CD4-positive, alpha-beta T cell treated with Interleukin-4 for 1 hour (primary cell): ENCODE measurements around the gene FIGN.

ENCODE experiments used
- DNase-seq, 2 donors: peaks; one replicate each; pipeline ENCODE4 v3.0.0-alpha.2; 2020 to 2022

FIGN gene

DNA sequence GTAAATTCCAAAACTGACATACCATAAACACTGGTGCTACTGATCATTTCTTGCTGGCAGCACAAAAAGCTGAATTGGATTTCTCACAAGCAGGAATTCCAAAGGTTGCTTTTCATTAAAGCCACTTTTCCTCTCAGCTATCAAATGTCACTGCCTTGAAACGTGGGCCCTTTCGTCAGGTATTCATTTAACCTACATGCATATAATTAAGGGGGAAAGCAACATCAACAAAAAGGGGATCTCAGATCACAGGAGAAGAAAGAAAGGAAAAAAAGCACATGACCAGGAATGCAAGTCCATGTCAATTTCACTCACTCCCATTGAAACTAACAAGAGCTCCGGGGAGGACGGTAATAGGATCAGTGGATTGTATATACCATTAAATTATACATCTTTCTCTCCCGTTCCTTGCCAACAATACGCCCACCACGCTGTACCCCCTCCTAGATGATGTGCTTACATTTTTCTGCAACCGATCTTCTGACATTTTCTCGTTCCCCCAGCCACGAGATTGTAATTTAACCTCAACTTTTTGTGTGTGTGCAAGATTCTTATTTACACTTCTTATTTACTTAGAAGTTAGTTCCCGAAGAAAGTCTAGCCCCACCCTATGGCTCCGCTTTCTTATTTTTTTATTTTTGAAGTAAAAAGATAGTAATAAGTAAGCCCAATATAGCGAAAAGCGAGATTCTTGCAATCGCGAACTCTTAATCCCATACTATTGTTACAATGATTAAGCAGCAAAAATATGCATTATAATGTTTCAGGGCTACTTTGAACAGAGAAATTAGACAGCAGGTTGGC lies 725 bp downstream of the FIGN start:
- no peak for DNase-seq

DNA sequence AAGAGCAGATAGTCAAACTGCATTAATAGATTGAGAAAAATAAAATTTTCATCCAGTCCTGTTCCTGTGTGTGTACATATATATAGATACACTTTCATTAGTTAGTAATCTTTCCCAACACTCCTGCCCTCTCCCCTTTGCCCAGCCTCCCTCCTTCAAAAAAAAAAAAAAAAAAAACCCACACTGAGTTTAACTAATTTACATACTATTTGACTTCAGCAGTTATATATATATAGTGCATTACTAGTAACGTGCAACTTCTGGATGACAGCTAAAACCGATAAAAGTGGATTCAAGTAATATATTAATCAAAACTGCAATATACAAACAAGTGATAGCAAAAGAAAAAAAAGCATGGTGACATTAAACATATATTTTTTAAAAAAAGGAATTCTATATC lies 1.4 kb downstream of the FIGN start:
- DNase-seq: no peak

DNA sequence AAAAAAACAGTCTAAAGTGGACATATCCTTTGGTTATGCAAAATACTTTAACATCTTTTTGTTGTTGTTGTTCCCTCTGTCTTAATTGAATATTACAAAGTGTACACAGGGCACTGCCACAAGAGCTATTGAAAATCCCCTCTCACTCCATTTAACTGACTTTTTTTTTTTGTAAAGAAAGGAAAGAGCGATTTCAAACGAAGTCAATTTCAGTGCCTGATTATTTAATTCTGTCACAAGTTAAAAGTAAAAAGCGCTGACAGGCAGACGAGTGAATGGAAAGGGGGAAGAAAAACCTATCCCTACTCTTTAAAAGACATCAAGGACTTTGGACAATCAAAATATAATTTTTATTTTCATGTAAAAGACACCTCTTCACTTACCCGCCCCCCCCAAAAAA lies 1.9 kb downstream of the FIGN start:
- no peak for DNase-seq

DNA sequence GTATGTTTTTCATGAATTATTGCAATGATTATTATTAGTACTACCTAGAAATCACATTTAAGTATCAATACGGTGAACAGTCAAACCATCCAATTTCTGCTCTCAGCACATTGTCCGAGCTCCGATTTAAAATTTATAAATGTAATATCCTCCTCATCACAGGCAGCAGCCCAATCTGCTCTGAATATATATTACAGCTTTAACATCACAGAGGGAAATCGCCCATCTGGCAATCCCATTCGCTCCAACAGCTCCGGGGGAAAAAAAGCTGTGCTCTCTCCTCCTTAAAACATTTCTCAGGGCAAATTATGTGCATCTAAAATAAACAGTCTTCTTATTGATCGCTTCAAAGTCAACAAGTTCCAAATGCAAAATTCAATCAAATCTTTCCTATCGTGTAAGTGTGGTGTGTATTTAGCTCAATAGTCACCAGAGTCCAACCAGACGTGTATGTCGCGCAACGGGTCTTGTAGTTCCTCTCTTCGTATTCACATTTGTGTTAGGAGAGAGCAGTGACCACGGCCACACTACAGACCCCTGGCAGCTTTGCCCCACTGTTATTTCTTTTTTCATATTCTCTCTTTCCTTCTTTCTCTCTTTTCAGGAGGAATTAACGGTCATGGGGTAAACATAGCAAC lies 2.4 kb downstream of the FIGN start:
- no peak for DNase-seq

DNA sequence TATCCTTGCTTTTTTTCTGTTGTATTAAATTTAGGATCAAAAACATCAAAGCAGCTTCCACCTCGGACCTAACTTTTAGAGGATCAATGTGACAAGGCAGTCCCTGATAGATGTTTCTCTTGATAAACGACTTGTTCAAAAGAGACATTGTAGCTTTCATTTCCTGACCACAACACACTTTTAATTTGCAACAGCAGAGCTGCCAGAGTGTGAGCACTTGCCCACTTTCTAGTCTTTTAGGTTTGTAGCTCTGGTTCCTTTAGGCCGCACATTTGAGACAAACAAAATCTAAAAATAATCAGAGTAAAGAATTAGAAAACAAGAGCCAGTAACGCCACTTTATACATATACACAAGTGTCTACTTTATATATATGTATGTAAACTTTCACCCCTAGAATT lies 3.1 kb downstream of the FIGN start:
- DNase-seq: no peak

DNA sequence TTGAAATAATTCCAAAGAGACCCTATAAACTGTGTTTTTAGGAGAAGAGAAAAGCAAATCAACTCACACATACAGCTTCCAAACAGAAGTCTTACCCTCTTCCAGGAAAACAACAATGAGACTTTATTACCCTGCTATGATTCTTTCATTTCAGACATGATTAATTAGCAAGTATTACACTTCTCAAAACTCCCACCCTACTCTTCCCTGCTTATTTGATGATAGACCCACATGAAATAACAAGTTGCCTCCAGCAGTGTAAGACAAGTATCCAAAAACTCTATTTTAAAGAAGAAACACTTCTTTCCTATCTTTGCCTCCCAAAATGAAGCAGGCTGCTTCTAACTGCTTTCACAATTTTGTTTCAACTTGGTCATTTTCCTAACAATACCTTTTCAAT lies 4.1 kb downstream of the FIGN start:
- DNase-seq: no peak

DNA sequence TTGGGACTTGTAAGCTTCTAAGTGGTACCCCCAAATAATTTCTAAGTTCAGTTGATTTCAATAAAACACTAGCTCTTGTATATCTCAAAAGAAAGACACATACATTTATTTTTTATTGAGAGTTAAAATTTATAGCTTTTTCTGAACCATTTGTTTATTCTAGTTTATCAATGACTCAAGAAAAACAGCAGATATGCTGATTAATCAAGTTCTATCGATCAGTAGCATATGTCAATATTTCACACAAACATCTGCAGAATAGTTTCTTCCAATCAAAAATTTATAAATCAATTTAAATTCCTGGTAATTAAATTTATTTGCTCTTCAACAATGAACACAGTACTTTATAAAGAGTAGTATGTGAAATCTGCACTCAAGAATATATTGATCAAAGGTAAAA lies 5.3 kb downstream of the FIGN start:
- no peak for DNase-seq

DNA sequence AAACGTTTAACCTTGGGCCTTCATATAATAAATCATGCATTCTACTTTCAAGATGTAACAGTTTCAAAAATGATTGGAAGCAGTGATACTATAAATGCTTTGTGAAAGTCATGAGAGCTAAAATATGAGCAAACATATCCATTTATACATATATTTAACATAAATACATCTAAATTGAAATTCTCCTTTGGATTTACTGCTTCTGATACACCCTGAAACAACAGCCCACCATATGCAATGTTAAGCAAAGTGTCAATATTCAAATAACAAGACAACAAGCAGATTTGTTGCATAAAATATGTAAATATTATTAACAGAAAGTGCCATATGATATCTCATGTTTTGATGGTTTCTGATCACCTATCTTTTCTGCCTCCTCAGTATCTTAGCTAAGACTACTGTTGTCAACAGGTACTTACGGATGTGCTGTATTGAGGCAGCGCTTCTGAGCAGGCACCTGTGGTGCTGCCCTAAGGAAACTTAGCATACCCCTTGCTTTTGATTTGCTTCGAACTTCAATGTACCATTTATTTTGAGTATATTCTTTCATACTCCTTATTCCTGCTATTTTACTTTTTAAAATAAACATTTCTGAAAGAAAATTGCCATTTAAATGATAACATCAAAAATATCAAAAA lies 6.1 kb downstream of the FIGN start:
- DNase-seq: no peak

DNA sequence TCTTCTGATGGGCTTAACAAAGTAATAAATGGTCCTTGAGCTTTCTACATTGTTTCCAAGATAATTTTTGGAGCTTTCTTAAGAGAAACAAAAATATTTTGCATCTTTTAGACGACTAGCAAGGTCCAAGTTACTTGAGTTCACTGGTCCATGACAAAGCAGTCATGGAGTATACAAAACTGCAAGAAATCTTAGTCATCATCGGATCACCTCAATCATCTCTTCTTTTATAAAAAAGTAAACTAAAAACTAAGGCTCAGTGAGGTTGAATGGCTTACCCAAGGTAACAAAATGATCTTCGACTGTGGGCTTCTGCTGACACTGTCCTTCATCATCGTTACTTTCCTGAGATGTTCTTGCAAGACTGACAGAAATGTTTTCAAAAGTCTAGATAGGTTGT lies 11.9 kb downstream of the FIGN start:
- no peak for DNase-seq

DNA sequence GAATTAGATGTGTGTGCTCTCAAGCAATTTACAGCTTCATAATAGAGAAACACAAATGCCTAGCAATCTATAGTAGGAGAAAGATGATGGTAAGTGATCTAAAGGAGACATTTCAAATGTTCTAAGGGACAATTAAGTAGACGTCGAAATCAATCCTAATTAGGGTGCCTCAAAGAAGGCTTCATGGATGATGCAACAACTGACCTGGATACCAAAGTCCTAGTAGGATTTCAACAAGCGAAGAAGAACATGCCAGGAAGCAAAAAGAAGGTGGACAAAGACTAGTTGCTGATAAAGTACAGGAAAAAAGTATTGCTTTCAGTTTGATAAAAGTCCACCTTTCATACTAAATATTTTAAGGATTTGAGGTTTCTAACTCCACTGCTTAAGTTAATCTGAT lies 12.5 kb downstream of the FIGN start:
- no peak for DNase-seq

DNA sequence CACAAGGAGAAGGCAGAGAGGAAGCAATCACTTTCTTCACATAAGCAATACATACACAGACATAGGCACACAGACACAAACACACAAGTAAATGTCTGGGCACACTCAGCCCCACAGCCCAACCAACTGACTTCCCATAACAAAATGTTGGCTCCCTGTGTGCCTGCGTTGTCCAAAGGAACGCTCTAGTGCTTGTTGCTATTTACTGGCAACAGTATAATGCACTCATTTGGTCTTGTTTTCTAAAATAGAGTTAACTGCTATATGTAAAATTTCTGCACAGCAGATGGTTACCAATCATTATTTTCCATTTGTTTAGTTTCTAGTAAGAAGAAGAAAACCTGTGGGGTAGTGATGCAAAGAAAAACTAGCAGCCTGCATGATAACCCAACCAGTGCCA lies 16.5 kb downstream of the FIGN start:
- DNase-seq: no peak

DNA sequence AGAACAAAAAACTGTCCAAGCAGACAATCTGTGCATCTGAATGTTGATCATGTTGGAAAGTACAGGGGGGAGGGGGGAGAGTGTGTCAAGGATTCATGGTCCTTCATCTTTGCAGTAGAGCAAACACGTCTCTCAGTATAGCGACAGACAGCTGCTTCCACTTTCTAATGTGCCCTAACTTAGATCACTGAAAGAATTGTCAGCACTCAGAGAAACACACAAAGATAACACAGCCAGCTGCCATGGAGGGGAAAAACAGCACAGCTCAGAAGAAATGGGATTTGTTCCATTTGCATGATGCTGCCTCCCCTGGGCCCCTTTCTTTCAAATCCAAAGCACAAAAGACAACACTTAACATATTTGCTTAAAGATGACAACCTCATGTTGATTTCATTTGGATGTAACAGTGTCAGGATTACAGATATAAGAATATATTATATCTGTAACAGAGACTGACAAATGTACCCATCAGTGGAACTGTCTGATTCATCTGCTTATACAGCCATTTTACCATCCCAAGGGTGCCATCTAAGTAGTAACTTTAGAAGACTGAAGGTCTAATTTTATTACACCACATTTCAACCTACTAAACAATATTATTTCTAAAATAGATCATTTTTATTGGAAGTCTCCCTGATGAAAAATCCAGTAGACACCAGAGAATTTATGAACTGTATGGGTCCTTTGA lies 17.7 kb downstream of the FIGN start:
- no peak for DNase-seq

DNA sequence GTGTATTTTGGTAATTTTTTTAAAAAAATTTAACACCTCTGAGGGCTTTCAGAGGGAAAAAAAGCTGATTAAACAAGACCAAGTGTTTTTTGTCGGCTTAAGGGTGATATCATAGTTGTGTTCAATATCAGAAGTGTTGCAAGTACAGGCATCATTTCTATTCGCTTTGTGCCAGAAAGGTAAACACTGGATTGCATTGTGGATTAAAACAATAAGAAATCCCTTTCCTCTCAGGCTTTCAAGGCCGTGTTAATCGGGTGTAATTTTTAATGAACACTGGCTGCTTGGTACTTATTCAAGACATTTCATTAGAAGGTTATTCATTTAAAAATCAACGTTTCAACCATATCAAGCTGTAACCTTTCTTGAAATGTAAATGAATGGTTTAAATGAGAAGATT lies 18.3 kb downstream of the FIGN start:
- no peak for DNase-seq

DNA sequence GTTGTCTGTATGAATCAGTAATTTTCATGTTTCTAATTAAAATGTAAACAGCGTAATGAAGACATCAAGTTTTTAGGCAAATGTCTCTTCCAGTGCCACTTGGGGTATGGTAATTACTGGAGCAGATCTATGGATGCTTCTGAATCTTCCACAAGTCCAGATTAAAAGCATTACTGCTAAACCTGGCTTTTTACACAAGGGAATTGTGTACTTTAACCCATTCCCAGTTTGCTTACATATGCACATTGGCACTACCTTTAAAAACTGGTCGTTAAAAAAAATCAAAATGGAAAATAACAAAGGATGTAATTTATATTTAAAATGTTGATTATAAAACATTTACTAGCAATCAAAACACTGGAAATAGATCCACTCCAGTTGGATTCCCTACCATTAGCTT lies 19.7 kb downstream of the FIGN start:
- no peak for DNase-seq

DNA sequence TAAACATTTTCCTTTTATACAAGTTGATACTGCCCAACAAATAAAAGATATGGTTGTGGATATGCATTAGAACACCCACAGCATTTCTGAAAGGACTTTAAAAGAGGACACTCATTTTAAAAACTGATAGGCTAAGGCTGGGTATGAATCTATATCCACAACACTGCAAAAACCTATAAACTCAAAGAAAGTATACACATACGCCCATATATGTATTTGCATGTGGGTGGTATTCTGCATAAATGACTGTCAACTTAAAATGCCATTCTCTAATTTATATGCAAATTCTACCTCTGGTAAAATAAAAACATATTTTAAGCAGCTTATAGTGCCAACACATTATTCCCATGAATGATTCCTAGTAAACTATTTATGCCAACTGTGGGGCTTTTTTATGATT lies 20.1 kb downstream of the FIGN start:
- DNase-seq: no peak

DNA sequence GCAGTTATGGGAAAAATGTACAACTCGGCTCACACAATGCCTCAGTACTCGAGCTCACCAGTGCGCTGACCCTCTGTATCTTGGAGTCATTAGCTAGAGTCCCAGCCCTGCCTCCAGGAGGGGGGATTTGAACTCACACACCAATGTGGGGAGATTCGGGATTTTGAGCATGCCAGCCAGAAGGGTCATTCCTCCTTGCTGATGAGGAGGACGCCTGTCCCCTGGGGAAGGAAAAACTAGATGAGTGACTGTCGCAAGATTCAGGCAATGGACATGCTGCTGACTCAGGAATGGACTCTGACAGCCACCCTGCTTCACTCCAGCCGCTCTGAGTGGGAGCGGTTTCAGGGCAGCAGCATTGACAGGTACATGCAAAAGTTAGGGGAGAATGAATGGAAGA lies 20.6 kb downstream of the FIGN start:
- DNase-seq: no peak

DNA sequence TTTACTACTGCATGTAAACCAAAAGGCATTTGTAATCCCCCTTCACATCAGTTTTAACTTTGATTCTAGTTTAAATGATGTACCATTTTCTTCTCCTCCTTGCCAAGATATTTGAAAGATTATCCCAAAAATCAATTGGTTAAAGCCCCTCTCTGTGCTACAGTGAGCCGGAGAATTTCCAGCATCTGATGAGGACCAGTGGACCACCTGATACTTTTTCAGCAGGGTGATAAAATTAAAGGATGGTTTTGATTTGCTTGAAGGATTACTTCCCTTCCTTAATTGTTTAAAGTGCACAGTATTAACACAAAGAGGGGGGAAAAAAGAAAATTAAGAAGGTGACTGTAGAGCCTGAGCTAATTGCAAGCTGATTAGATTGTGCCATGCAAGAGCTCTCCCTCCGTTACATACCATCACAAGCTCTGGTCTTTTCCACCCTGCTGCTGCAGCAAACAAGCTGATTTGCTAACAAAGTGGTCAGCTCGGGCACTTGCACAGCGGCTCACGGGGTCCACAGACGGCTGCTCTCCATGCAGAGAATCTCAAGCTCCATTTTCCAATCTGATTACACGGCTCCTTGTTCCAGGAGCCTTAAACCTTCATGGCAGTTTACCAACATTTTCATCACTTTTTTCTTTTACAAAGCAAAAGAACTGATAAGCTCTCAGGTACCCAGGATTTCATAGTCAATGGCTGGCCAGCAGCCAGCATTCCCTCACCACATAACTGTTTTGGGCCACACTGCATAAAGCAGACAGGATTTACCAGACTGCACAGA lies 22.1 kb downstream of the FIGN start:
- no peak for DNase-seq

DNA sequence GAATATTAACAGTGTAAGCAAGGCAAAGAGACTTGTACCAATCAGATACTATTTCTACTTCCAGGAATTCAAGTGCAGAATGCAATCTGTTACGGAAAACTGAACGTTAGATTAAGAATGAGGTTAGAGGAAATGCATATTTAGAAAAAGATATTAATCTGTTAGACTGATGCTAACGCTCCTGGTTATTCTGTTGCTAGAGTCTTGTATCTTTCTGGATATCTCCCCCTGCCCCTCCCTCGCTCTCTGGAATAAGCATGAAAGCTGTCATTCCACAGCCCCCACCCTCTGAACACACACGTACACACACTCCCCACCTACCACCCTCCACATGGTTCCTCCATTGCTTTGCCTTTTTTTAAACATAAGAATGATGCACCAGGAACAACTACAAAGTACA lies 24.1 kb downstream of the FIGN start:
- no peak for DNase-seq

DNA sequence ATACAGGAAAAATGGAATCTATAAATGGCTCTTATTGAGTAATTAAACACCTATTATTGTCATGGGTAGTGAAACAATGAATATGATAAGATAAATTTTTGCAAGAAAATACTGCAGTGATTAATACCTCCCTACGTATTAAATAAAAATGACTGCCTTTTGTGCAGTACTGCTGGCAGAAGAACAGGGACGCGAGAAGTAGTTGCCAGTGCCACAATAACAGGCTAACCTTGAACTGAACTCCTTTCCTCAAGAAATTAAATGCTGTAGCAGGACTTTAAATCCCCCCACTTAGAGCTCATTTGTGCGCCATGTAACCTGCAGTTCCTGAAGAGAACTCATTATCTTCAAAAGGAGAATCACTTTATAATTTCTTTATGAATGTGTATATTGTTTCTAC lies 24.6 kb downstream of the FIGN start:
- DNase-seq: no peak

DNA sequence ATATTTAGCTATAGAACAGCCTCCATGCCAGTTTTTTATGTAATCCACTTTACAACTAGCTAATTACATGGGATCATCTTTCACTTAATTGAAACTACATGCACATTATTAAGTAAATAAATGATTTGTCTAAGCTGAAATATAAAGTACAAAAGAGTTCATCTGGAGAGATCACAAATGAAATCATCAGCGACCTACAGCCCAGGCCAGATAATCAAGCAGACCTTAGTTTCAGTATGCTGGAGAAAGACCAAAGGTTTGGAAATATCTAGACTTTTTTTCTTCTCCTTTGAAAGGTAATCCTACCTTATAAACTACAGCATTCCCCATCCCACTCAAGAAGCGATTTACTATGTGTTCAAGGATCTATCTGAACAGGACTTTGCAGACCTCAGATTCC lies 26.5 kb downstream of the FIGN start:
- no peak for DNase-seq

DNA sequence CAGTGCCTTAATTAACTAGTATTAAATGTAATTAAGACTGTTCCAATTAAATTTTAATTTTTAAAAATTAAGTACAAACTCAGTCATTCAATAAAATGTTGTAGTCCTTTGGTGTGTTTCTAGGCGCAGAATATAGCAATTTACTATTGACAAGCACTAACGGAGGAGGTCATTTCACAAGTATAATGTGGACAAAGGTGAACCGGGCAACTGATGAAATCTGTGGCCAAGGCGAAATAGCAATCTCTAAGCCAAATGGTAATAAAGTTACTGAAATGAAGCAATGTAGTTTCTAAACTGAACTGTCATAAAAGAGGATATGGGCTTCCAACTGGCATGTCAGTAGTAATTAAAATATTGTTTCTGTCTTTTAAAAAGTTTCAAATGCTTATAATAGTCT lies 27.5 kb downstream of the FIGN start:
- no peak for DNase-seq

DNA sequence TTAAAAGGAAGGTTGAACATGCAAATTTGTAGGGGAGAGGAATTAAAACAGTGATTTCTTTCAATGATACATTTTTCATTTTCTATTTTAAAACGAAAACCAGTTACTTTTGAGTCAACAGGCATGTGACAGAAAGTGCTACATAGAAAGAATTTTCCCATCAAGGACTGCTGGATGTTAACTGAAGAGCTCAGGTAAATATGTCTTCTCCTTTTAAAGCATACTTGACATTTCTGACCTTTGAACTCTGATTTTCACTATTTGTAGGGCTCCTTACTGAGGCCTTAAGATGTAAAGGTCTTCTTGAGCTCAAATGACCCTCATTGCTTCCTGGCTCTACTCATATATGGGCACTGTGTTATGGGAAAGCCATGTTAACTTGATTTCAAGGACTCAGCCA lies 32.4 kb downstream of the FIGN start:
- DNase-seq: no peak
